ENCODE measurements around the gene NDUFA5. TPM values are rescaled to one million over a fixed set of nuclear protein-coding genes. Genes with fewer than 3 reads are reported as not detected.

Gene NDUFA5
- total RNA-seq, 2 experiments from 2014 or later = 50.8 to 74.9 TPM

DNA sequence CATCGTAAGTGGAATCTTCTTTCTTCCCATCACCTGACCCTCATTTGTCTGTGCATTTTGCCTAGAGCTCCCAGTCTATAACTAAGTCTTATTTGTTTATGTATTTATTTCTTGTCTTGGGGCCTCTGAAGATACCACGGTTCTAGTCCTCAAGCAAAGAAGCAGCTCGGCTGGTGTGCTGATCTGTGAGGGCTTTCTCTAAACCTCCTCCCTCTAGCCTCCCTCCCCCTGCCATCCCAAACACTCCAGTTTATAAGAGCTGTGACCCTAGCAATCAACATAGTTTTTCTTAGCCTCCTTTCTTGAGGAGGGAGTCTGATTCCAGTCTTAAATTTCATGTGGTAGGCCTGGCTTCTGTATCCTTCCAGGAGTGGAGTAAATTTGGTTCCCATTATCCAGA is 15.7 kb upstream of the NDUFA5 start:
- Histone ChIP-seq H4K20me1 (ENCODE audit: insufficient read depth, low read length) (no peaks in the 10 kb centered on the region), H3K79me2 (ENCODE audit: insufficient read depth, low read depth, low read length) (no peaks in the 10 kb centered on the region), H2AFZ (ENCODE audit: low read length) (no peak overlapping the region), H3K4me1 (ENCODE audit: insufficient read depth, low read length, poor library complexity, severe bottlenecking) (no peaks in the 10 kb centered on the region), H3K27ac (ENCODE audit: low read depth, low read length, poor library complexity, severe bottlenecking) (no peak overlapping the region), H3K4me3 (ENCODE audit: low read depth, low read length, poor library complexity, severe bottlenecking) (no peak overlapping the region), H3K4me2 (ENCODE audit: low read length) (no peak overlapping the region), H3K36me3 (ENCODE audit: insufficient read depth, low read length) (no peaks in the 10 kb centered on the region), H3K9me3 (ENCODE audit: low read length) (no peaks in the 10 kb centered on the region), H3K9me2 (ENCODE audit: insufficient read depth, low read length) (no peaks in the 10 kb centered on the region)
- no peak for DNase-seq (ENCODE audit: low spot score)
- no TSS peak for BruUV-seq (replicated peaks)
- CTCF ChIA-PET (ENCODE audit: unreplicated experiment) = no interaction called here
- intact Hi-C loops (cut with micrococcal nuclease; ENCODE audit: unreplicated experiment) = no loop called here
- POLR2A ChIA-PET = interaction anchor here (0.9 kb wide), 1 partner anchor 28 kb away, joined by 3 read pairs; the partner anchor contains the start of gene ASB15
- TF ChIP-seq CTCF (conservative IDR thresholded peaks at IDR 0.05; ENCODE audit: low read length) (no peak), EZH2phosphoT487 (IDR thresholded peaks at IDR 0.05; ENCODE audit: borderline replicate concordance, low read depth, low read length) (no peak)

- no TSS peak for BruUV-seq (replicated peaks)
- Histone ChIP-seq H3K36me3 (ENCODE audit: insufficient read depth, low read length) (no peaks in the 10 kb centered on the region), H2AFZ (ENCODE audit: low read length) (no peak overlapping the region), H3K4me1 (ENCODE audit: insufficient read depth, low read length, poor library complexity, severe bottlenecking) (no peaks in the 10 kb centered on the region), H3K9me3 (ENCODE audit: low read length) (no peaks in the 10 kb centered on the region), H3K4me2 (ENCODE audit: low read length) (no peak overlapping the region), H3K9me2 (ENCODE audit: insufficient read depth, low read length) (no peaks in the 10 kb centered on the region), H3K27ac (ENCODE audit: low read depth, low read length, poor library complexity, severe bottlenecking) (no peak overlapping the region), H3K79me2 (ENCODE audit: insufficient read depth, low read depth, low read length) (no peaks in the 10 kb centered on the region), H3K4me3 (ENCODE audit: low read depth, low read length, poor library complexity, severe bottlenecking) (no peak overlapping the region), H4K20me1 (ENCODE audit: insufficient read depth, low read length) (no peaks in the 10 kb centered on the region)
- POLR2A ChIA-PET = interaction anchor here (0.7 kb wide), 1 partner anchor 41 kb away, joined by 4 read pairs; no protein-coding TSS in a partner anchor
- TF ChIP-seq CTCF (conservative IDR thresholded peaks at IDR 0.05; ENCODE audit: low read length) = no peak
- TF ChIP-seq EZH2phosphoT487 (IDR thresholded peaks at IDR 0.05; ENCODE audit: borderline replicate concordance, low read depth, low read length) = no peak
- DNase-seq (ENCODE audit: low spot score) = no peak
- CTCF ChIA-PET (ENCODE audit: unreplicated experiment) = no interaction called here
- intact Hi-C loops (cut with micrococcal nuclease; ENCODE audit: unreplicated experiment) = no loop called here
These were observed 14.1 kb upstream of the NDUFA5 start for GRCh38 chr7:123571684-123572083.

GRCh38 chr7:123571187-123571586 is 13.6 kb upstream of the NDUFA5 start:
- Histone ChIP-seq H3K9me3 (ENCODE audit: low read length) (no peaks in the 10 kb centered on the region), H4K20me1 (ENCODE audit: insufficient read depth, low read length) (no peaks in the 10 kb centered on the region), H3K9me2 (ENCODE audit: insufficient read depth, low read length) (no peaks in the 10 kb centered on the region), H3K4me2 (ENCODE audit: low read length) (no peak overlapping the region), H3K36me3 (ENCODE audit: insufficient read depth, low read length) (no peaks in the 10 kb centered on the region), H3K27ac (ENCODE audit: low read depth, low read length, poor library complexity, severe bottlenecking) (no peak overlapping the region), H3K4me1 (ENCODE audit: insufficient read depth, low read length, poor library complexity, severe bottlenecking) (no peaks in the 10 kb centered on the region), H3K4me3 (ENCODE audit: low read depth, low read length, poor library complexity, severe bottlenecking) (no peak overlapping the region), H3K79me2 (ENCODE audit: insufficient read depth, low read depth, low read length) (no peaks in the 10 kb centered on the region), H2AFZ (ENCODE audit: low read length) (no peak overlapping the region)
- no peak for TF ChIP-seq EZH2phosphoT487 (IDR thresholded peaks at IDR 0.05; ENCODE audit: borderline replicate concordance, low read depth, low read length)
- no peak for TF ChIP-seq CTCF (conservative IDR thresholded peaks at IDR 0.05; ENCODE audit: low read length)
- DNase-seq (ENCODE audit: low spot score) = no peak
- intact Hi-C loops (cut with micrococcal nuclease; ENCODE audit: unreplicated experiment) = no loop called here
- ChIA-PET CTCF (ENCODE audit: unreplicated experiment) (no interaction called here), POLR2A (interaction anchor here (0.7 kb wide), 1 partner anchor 42 kb away, joined by 4 read pairs; no protein-coding TSS in a partner anchor)
- no TSS peak for BruUV-seq (replicated peaks)
